GM19397 (cell line): ENCODE results near the gene ARHGAP26.
"Not testable (repeated sequence)": the region's sequence is repeated elsewhere in the genome, so short reads cannot be mapped to it uniquely, and the experiment has no call there.

ENCODE experiments used
- ATAC-seq: cut with Tn5 transposase; IDR thresholded peaks from one replicate; pipeline ENCODE4 v1.9.1; 2021; ENCODE audit warnings: mild to moderate bottlenecking, moderate library complexity; ENCODE audit not compliant: unreplicated experiment

ARHGAP26 gene

DNA sequence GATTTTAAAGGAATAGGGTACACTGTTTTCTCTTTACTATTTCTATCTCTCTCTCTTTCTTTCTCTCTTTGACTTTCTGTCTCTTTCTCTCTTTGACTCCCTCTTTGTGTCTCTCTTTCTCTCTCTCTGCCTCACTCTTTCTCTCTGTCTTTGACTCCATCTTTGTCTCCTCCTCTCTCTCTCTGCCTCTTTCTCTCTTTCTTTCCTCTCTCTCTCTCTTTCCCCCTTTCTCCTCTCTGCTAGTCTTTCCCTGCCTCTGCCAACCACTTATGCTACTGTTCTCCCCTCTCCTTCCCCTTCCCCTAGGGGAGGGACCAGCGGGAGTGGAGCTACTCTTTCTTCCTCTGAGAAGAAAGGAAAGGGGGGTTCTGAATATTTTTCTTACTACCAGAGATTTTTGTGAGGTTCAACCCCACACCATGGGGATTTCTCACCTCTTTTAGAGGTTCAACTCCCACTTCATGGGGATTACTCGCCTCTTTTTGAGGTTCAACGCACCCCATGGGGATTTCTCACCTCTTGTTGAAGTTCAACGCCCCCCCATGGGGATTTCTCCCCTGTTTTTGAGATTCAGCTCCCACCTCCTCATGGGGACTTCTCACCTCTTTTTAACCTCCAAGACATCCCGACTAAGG is 323.4 kb downstream of the ARHGAP26 start:
- no peak for ATAC-seq

DNA sequence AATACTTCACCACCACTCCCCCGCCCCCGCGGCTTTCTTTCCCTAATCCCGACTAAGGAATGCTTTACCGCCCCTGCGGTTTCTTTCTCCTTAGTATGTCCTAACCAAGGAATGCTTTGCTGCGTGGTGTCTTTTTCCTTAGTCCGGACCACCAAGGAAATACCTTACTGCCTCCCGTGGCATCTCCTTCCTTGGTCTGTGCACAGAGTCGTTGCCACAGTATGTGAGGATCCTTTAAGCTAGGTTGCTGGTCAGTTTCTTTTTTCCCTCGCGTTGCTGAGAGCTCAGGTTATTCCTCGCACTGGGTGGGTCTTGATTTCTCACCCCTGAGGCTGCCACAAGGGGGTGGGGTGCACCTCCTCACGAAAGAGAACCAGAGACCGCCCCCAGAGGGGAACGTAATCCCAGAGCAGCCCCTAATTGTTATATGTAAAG is 323.9 kb downstream of the ARHGAP26 start:
- ATAC-seq: no peak

DNA sequence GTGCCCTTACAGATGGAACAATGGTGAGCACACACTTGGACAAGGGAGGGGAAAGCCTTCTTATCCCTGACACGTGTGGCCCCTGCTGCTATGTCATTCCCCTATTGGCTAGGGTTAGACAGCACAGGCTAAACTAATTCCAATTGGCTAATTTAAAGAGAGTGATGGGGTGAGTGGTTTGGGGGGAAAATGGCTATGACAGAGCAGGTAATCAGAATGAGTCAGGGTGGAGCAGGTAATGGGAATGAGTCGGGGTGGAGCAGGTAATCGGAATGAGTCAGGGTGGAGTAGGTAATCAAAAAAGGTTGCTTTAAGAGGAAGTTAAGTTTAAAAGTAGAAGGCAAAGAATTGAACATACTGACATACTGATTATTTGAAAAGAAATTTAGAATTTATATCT is 324.4 kb downstream of the ARHGAP26 start:
- not testable (repeated sequence) for ATAC-seq

DNA sequence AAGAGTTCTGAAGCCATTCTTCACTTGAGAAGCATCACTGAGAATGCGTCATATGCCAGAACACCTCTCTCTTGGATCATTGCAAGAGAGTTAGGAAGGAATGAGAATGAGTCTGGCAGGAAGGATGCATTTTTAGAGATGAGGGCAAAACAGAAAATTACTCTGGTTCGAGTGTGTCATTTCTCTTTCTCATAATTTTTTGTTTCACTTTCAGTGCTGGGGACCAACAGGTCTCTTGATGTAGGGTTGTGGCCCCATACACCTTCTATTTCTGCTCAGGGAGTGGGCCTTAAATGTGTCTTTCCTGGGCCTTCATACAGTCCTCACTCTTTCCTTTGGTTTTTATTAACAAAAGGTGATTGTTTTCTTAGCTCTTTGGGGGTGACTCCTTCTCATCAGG is 330.9 kb downstream of the ARHGAP26 start:
- peak; percentile 76 for ATAC-seq

DNA sequence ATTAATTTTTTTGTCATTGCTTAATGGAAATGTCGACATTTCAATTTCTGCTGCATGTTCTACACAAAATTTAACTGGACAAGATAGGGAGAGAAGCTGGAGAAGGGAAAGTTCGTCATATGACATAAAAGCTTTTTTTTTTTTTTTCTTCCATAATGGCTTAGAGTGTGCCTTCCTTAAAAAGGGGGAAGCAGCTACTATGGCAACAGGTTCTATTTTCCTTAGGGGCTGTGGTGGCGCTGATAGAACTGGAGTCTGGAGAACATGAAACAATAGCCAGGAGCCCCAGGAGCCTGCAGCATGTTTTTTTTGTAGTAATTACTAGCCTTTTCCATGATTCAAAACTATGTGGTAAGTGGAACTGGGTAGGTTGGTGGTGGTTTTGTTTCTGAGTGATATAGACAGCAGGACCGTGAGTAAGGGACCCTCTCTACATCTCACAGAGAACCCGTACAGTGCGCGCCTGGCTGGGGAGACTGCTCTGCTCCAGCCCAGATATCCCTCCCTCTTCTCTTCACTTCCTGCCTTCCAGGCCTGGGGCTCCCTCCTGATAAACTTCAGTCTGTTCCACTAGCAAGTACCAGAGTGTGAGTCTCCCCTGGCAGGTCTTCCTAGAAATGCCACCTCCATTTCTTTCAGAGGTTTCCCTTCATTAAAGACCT is 331.7 kb downstream of the ARHGAP26 start:
- no peak for ATAC-seq

DNA sequence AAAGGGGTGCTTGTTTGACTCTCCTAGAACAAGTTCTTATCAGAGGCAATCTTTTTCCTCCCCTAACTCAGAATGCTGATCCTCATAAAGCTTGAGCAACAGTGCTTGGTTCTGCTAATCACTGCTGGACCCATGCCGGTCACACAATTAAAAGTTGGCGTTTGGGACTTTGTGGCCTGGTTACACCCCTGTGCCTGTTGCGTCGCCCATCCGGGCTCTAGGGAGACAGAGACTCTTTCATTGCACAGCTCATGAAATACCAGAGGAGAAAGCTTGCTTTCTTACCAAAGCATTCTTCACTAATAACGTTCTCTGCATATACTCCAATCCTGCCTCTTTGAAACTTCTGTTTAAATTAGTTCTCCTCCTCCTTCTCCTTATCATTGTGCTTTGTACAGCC is 332.2 kb downstream of the ARHGAP26 start:
- ATAC-seq: no peak

DNA sequence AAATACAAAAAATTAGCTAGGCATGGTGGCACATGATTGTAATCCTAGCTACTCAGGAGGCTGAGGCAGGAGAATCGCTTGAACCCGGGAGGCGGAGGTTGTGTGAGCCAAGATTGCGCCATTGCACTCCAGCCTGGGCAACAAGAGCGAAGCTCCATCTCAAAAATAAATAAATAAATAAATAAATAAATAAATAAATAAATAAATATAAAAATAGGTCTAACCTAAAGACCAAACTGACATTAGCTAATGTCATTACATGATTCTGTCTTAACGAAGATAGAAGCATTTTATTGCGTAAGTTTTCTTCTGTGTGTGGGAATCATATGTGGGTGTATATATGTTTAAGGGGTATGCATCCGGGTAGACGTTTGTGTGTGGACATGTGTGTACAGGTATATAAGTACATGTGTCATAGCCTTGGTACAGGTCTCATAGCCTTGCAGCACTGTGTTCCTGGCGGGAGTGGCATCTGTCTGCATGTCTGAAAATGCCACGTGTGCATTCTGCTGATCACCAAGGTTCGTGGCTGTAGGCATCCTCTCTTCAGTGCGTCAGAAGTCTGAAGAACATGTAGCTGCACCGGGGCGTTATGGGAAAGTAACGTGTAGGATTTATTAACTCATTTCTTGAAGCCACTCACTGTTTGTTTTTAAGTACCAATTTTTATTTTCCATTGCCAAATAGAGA is 335.2 kb downstream of the ARHGAP26 start:
- no peak for ATAC-seq

DNA sequence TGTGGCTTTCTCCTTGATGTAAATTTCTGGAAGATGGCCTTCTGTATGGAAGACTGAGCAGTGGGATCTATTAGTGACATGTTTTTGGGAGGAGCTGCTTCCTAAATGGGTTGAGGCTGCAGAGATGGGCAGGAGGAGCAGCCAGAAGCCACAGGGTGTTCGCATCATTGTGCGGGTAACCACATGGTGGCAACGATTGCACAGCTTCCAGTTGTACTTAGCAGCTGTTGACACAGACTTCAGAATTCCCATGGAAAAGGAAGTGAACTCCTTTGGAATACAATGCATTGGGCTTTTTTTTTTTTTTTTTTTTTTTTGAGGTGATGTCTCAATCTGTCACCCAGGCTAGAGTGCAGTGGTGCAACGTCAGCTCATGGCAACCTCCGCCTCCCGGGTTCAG is 336.0 kb downstream of the ARHGAP26 start:
- no peak for ATAC-seq

DNA sequence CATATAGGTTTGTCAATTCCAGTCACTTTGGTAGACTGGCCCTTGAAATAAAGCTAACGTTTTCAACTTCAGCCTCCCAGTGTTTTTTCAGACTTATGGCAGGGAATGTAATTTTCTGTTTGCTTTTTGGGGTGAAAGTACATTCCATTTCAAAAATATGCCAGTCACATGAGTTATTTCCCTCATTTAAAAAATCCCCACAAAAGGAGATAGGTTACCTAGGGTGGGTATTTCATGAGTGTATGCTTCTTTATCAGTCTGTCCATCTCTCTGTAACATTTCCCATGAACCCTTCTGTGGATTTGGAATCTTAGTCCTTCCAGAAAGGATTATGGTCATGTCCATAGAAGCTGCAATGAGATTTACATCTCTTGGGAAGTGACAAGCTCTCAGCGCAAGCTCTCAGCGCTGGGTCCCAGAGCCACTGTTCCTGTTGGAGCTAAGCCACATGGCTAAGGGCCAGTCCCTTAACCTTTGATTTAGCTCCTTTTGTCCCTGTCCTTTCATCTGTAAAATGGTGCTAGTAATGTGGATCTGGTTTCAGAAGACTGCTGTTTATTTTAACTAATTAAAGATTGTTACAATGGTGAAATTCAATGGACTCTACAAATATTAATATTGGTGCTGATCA is 338.4 kb downstream of the ARHGAP26 start:
- no peak for ATAC-seq

DNA sequence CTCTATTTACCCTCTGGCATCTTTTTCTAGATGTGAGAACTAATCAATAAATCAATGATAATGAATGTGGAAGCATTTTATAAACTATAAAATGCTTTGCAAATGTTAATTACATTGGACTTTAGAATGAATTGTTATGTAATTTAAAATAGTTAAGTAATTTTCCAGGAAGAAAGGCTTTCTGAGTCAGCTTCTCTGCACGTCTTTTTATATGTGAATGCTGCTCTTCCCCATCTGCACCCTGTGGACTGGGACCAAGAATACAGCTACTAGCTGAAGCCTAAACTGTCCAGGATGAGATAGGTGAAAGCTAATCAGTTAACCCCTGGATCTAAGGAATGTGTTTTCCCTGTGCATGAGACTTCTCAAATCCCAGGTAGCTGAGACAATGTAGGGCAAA is 340.4 kb downstream of the ARHGAP26 start:
- ATAC-seq: no peak

DNA sequence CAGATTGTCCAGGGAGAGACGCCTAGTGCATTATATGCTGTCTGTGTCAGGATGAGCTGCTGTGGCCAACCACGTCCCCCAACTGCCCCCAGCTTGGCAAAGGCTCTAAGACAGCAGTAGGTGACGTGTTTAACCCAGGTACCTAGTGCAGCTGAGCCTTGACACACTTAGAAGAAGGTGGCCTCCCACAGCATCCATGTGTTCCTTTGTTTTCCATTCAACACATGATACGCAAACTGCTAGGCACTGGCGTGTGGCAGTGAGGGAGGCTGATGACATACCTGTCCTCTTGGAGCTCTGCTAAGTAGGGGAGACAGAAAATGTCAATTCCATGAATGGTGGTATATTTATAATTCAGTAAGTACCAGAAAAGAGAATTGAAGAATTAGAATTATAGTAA is 341.6 kb downstream of the ARHGAP26 start:
- no peak for ATAC-seq

DNA sequence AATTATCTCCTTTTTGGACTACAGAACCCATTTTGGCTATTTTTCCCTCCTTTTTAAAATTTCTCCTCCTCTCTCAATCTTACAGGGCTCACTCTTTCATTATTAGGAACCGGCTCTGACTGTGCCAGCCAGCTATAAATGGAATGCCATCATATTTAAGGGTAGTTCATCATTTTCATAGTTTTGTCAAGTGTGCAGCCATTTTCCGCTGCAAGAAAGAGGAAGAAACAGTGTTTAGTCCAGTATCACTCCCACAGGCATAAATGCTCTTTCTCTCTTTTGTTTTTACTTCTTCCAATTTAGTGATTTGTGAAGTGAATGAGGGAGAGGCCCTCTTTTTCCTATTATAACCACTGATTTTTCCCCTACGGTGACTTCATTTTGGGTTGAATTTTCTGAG is 343.3 kb downstream of the ARHGAP26 start:
- ATAC-seq: no peak

DNA sequence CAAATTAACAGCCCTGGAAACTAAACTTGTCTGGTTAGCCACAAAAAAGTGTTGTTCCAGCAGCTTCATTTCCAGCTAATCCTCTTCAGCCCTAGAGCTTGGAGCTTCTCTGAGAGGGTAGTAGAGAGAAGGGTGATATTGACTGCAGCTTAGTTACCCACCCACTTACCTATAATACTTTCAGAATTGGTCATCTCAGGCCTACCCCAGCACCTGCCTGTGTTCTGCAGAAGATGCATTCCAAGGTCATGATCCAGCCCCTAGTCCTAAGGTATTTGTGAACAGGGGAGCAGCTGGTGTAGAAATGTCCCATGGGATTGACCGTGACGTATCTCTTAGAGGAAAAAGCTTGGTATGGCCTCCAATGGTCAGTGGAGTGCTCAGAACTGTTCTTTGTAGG is 344.3 kb downstream of the ARHGAP26 start:
- ATAC-seq: no peak

DNA sequence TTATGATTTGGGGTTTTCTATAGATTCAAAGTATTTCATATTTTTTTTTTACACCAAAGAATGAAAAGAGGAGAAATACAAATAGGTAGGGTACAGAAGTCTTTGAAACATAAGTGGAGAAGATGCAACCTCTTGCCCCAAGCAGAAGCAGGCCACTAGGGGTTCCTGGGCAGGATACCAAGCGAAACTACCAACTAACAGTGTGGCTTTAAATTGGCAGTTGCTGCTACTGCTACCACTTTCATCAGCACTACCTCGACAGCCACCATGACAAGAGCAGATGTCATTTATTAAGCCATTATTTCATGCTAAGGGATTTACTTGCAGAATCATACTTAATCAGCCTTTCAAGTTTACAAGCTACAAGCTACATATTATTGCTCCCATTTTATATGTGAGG is 345.2 kb downstream of the ARHGAP26 start:
- no peak for ATAC-seq

DNA sequence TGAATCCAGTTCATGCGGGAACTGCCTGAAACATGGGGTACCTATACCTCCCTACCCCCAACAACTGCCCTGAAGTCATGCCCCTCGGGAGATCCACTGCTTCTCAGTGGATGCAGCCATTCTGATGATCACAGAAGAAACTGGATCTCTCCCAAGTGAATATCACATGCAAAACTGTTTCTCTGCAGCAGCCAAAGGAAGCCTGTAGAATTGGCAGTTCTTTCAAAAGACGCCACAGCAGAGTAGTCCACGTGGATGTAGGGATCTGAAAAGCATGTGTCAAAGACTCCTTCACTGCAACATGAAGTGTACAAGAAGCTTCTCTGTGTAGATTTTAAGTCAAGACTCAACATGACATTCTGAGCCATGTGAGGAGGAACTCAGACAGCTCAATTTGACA is 346.6 kb downstream of the ARHGAP26 start:
- ATAC-seq: no peak

DNA sequence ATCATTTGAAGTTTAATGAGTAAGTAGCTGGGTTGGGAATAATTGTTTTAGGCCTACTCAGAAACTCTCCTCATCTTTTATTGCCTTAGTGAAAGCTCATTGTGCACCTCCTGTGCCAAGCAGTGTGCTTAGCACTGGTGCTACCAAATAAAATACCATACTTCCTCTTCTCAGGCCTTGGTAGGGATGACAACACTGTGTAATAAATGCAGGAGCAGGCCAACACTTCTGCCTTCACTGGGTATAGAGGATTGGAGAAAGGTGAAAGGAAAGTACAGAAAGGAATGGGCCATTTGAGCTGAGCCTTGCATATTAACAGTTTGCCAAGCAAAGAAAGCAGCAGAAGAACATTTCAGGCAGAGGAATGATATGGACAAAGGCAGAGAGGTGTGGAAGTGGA is 347.6 kb downstream of the ARHGAP26 start:
- ATAC-seq: no peak

DNA sequence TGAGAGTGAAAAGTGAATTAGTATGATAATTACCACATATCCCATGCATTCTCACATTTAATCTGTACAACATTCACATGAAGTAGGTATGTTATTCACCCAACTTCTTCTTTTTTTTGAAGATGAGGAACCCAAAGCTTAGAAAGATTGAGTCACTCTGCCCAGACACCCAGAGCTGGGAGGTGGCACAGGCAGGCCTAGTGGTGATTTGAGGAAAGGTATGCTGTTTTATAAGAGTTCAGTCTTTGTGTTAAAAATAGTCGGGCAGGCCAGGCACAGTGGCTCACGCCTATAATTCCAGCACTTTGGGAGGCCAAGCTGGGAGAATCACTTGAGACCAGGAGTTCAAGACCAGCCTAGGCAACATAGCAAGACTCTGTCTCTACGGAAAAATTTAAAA is 348.0 kb downstream of the ARHGAP26 start:
- ATAC-seq: no peak

DNA sequence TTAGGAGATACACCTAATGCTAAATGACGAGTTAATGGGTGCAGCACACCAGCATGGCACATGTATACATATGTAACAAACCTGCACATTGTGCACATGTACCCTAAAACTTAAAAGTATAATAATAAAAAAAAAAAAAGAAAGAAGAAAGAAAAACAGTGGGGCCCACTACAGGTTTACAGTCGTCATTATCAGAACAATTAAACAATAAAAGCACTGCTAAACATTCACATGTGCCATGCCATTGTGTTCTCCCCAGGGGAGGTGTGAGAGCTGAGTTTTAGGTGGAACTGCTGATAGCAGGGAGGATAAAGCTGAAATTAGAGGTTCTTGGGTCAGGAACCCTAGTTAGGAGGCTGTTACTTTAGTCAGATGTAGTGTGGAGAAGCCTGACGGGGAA is 348.6 kb downstream of the ARHGAP26 start:
- ATAC-seq: not testable (repeated sequence)

DNA sequence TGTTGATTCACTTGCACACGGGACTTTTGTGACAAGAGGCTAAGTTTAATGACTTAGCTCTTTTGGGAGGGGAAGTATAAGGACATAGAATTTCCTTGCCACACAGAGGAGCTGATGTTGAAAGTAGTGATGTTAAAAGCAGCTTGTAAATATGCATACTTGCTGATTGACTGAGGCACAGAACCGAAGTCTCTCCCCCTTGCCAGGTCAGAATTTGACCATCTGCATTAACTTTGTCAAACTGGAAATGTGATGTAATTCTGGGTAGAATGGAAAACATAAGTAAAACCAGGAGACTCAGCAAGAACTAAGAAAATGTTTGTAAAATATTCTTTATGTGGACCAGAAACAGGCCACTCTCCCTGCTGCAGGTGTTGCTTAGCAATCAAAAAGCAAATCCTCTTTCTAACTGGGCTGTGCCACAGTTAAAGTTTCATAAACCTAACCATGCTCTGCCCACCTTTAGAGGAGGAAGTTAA is 349.2 kb downstream of the ARHGAP26 start:
- ATAC-seq: peak; percentile 69

DNA sequence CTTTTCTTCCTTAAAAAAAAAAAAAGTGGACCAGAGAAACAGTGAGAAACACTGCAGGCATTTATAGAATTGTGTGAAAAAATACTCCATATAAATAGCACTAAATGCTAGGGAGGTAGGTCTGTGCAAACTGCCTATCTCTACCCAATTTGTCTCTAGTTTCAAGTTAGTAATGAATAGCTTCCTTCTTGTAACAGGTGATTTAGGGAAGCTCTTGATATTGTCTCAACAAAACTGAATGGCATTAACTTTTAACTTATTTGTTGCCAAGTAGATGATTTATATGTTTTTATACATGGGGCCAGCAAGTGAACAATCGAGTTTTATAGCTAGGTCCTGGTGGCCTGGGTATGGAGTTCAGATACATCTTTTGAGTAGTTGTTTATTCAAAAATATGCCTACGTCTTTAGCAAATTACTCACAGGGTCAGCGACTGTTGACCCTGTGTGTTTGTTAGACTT is 349.7 kb downstream of the ARHGAP26 start:
- ATAC-seq: no peak

DNA sequence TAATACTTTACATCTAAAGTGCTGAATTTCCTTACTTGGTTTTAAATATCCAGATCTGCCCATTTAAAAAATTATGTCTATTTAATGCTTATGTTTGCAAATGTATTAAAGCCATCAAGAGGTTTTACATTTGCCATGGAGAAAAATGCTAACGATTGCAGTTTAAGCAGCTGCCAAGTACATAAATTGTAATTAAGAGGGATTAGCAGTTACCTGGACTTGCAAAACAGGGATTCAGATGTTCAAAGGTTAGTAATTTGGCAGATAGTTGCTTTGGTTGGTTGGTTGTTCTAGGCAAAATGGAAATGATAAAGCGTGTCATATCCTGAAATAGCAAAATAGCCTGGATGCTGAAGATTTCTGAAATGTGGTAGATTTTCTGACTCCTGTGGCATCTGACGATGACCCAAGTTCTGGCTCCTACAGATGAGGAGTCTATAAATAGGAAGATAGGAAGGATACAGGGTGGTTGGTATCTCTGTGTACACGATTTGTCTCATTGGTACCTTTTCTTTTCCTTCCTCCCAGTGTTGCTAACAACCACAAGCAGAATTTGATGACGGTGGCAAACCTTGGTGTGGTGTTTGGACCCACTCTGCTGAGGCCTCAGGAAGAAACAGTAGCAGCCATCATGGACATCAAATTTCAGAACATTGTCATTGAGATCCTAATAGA is 350.4 kb downstream of the ARHGAP26 start:
- ATAC-seq: no peak
